SKM-1 (cell line): ENCODE data around the gene KCND3.
"Not testable (repeated sequence)": the region's sequence is repeated elsewhere in the genome, so short reads cannot be mapped to it uniquely, and the experiment has no call there.

Experiments used
- DNase-seq: peaks from one replicate; lab custom pipeline; 2025; ENCODE audit not compliant: unreplicated experiment; lab: John Stamatoyannopoulos, UW

The KCND3 gene

DNA sequence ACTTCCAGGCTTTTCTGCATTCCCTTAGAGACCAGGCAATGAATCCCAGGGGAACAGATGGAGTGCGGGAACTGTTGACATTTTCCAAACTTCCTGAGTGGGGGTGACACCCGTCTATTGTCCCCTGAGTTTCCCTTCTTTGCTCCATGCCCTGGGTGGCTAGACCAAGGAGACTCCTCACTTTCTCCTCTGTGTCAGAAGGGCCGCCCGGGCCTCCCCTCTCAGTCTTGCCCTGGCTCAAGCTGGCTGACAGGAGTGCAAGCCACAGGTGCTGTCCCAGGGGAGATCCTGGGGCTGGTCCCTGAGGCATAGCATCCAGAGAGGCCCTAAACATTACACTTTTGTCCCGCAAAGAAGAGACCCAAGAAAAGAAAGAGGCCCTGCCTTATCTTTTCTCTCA lies 170.9 kb downstream of the KCND3 start:
- DNase-seq: no peak

DNA sequence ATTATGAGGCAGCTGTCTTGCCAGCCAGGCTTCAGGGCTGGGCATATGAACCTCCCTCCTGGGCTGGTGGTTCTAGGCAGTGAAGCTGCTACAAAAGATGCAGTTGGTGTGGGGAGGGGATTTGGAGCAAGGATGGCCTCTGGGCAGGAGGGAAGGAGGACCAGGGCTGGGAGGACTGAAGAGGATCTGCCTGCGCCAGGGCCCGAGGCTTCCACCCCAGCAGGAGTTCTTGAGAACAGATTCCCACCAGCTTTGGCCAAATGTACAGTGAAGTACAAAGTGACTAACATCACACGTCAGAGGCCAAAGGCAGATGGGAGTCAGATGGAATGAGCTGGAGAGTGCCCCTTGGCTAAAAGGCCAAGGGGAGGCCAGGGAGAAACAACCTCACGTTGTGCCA lies 171.4 kb downstream of the KCND3 start:
- no peak for DNase-seq

DNA sequence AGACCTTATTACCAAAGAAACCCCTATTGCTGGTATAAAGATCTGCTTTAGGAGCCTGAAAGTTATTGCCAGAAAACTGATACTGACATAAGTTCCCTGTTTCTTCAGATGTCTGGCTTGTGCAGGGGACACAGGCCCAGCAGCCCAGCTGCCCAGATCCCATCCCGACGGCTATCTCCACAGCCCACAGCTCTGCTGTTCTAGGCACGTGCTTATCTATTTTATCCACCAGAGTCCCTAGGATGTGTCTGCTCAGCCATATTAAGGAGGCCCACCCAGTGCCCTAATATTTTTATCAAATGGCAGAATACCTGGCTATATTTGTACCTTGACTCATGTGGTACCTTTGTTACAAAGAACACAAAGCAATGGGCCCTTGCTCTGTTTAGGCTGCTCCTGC lies 174.8 kb downstream of the KCND3 start:
- no peak for DNase-seq

- no peak for DNase-seq
These were observed 175.2 kb downstream of the KCND3 start for GRCh38 chr1:111814305-111814628.

DNA sequence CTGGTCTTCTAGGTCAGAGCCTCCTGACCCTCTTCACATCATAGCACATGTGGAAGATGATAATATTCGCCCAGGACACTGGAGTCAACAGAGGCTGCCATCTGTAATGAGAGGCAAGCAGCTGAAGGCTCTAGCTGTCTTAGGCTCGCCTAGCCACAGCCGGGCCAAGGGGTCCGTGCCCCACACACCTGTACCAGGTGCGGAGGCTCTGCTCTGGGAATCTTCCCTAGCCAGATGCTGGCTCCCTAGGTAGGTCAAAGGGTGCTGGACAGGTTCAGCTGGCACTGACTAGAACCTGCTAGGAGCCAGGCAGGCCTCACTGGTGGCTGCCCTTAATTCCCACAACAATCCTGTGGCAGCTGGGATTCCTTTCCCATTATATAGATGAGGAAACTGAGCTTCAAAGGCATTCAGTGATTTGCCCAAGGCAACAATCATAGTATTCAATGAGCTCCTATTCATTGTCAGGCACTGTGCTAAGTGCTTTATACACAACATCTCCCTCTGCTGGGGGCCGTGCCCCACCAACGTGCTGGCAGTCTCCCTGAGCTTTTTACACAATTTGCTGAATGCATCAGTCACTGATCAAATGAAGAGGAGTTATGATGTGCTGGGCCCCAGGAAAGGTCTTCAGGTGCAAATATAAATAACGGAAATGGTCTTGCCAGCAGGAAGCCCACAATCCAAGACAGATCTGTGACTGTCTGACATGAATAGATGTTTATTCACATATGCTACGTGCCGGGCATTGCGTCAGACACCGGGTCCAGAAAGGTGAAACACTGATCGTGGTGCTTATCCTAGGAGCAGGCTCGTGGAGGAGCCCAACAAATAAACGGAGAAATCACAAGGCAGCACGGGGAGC lies 175.8 kb downstream of the KCND3 start:
- no peak for DNase-seq

DNA sequence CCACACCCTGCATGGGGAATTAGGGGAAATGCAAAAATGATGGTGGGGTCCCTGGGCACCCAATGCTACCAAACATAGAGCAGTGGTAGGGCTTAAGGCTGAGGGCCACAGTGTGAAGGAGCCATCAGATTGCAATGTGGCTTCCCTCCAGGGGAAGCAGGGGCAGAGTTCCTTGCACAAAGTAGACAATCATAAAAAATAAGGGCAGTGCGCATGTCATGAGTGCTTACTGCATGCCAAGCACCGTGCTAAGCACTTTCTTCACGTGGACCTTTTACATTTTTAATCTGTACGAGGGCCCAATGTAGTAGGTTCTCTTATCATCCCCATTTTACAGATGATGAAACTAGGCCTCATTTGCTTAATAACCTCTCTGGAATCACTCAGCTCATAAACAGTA lies 177.2 kb downstream of the KCND3 start:
- no peak for DNase-seq

GRCh38 chr1:111811891-111812290 lies 177.6 kb downstream of the KCND3 start:
- DNase-seq: no peak

- no peak for DNase-seq
These were observed 184.2 kb downstream of the KCND3 start for GRCh38 chr1:111805251-111805650.

DNA sequence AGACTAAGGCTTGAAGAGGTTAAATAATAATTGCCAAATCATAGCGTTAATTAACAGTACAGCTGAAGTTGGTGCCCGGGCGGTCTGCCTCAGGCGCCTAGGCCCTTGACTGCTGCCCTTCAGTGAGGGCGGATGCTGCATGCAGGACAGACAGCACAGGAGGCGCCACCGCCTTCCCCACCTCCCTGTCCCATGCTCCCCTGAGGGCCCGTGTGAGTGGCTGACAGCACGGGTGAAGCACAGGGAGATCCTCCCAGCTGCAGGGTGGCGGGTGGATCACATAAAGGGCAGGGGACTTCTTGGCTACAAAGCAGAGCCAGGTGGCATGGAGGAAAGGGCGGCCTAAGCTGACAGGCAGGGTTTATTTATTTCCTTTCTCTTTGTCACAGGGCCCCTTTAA lies 184.7 kb downstream of the KCND3 start:
- no peak for DNase-seq

DNA sequence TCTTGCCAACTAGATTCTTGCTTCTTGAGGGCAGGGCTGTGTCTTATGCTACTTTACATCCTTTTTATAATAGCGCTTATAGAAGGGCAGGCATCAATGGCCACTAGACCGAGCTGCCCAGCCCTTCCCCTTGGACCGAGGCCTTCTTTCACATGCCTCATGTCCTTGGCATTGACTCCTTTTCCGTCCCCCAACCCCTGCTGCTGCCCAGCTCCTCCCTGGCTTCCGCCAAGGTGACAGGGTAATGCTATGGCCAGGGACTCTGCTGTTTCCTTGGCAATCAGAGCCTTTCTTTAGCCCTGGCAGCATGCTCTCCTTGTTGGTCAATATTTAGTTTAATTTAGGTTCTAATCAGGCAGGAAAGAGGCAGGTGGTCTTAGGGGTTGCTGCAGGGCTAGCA lies 185.5 kb downstream of the KCND3 start:
- no peak for DNase-seq

DNA sequence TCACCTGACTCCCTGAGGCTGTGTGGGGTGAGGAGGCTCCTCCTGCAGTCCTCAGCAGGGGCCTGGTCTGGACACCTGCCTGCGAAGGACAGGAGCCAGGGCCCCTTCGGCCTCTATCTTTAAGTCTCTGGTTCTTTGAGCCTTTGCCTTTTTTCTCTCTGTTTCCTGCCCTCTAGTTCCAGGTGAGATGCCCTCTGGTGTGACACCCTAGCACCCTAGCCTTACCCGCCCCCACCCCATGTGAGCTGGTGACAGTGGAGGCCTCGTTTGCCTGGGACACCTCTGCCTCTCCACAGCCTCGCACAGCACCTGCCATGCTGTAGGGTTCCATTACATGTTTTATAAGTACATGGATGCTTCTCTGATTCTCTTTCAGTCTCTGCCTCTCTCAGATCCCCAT lies 186.5 kb downstream of the KCND3 start:
- DNase-seq: no peak

- DNase-seq: no peak
These were observed 187.4 kb downstream of the KCND3 start for GRCh38 chr1:111802110-111802509.

DNA sequence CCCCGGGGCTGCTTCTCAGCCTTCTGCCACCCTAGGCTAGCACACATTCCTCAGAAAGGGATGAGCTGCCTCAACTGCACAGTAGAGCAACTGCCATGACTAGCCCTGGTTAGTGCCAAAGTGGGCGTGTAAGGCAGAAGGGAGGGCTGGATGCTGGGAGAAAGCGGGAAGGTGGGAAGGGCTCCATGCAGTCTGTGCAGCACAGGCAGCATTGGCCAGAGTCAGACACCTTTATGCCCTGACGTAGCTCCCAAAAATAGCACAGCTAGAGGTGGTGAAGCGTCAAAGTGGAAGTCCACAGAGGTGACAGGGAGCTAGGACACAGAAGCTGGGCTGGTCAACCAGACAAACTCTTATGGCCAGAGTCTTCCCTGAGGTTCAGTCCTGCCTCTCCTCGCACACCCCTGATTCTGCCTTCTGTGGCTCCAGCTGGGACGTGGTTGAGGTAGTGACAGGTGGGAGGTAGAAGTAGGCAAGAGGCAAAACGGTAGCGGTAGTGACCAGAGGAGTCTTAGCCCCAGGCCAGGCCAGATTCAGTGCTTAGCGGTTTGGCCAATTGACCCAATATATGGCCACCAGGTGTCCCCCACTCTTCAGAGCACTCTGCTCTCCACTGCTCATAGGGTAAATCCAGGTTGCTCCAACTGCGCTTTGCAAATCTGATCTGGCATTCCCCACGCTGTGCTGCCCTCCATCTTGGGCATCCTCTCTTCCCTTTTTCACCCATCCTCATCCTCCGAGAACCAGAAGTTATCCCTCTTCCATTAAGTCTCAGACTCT lies 188.2 kb downstream of the KCND3 start:
- no peak for DNase-seq

GRCh38 chr1:111799722-111800121 lies 189.7 kb downstream of the KCND3 start:
- not testable (repeated sequence) for DNase-seq

- no peak for DNase-seq
These were observed 190.9 kb downstream of the KCND3 start for GRCh38 chr1:111798580-111798979.

- DNase-seq: no peak
These were observed 194.1 kb downstream of the KCND3 start for GRCh38 chr1:111795401-111795800.

- DNase-seq: no peak
These were observed 195.5 kb downstream of the KCND3 start for GRCh38 chr1:111793923-111794322.

DNA sequence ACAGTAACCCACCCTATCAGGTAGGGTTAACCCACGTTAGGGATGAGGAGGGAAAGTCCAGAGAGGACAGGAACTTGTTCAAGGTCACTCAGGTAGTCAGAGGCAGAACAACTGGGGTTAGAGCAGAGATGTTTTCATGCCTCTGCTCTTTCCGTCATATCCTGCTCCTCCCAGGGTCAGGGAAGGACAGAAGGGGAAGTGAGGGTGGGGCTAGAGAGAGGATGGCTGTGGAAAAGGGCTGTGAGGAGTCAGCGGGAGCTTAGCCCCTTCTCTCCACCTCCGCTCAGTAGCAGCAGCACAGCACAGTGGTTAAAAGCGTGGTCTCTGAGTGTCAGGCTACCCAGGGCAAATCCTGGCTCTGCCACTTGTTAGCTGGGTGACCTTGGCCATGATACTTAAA lies 197.2 kb downstream of the KCND3 start:
- no peak for DNase-seq

DNA sequence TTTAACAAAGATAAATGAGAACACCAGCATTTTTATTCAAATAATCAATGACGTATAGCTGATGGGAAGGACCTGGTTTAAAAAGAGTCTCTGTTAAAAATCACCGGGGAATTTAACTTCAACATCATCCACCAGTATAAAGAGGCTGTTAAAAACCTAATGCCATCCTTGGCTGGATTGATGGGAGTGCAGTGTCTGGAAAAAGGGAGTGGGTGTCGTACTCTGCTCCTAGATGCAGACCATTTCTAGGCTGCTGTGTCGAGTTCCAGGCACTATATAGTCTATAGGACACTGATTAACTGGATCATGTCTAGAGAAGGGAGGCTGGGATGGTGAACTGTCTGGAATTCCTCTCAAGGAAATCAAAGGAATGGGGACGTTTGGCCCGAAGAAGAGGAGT lies 197.7 kb downstream of the KCND3 start:
- DNase-seq: no peak

DNA sequence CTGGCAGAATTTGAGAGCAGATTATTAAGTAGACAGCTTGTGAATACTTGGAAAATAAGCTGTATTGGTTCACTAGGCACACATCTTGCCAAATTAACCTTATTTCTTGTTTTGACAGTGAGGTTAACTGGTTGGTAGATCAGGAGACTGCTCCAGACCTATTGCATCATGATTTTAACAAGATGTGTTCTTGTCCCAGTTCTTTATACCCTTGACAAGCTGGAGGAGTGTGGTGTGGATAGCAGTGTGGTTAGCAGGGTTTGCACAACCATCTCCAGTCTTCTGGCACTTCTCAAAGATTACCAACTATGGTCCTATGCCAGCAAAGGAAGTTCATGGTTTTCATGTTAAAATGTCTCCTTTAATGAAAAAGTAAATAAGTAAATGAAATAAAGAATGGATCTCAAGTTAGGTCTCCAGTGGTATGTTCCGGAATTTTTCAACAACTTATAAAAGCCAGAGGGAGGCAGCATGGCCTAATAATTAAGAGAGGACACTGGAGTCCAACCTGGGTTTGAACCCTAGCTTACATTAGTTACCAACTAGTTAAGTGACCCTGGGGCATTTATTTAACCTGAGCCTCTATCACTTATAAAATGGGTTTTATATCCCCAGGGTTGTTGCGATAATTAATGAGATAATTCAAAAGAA lies 199.7 kb downstream of the KCND3 start:
- DNase-seq: peak; percentile 20

DNA sequence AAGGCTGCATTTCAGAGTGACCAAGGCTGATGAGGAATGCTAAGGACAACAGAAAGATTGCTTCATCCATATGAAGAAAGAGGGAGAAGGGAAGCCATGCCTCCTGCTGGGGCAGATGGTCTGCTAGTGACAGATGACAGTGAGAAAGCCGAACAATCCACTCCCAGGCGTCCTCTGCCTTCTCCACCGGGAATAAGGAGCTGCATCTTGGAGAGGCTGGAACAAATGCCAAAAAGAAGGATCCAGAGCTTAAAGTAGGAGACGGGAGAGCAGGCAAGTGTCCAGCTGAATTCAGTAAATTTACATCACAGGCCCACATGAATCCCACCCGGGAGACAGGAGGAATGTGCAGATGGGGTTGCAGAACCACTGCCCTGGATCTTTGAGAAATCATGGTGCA lies 200.3 kb downstream of the KCND3 start:
- peak; percentile 1 for DNase-seq

DNA sequence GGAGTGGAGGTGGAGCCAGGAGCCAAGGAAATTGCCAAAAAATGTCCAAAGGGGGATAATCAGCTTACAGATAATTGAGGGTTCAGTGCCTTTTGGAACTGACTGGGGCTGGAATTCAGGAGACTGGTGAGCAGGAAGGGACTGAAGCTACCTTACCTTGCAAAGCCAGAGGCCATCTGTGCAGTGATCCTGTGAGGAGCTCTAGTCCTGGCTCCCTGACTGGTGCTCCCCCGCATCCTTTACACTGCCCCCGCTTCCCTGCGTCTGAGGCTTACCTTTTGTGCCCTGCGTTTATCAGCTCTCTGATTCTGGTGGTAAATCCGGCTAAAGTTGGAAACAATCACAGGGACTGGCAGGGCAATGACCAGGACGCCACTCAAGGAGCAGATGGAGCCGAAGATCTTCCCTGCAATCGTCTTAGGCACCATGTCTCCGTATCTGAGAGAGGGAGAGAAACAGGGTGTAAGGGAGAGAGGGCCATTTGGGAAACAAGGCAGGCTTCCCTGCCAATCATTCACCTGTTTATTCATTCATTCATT lies 202.7 kb downstream of the KCND3 start:
- DNase-seq: no peak
